Stimulated activated CD8-positive, alpha-beta memory T cell treated with anti-CD3 and anti-CD28 coated beads, Interleukin-15, amount 100 ng/mL, for 48 hours (primary cell): ENCODE data around the gene SEMA6D.

Source experiments
- DNase-seq, 2 donors: peaks; one replicate each; pipeline ENCODE4 v3.0.0-alpha.2; 2020; ENCODE audit warnings: low read depth in 2 of 2

Gene SEMA6D

DNA sequence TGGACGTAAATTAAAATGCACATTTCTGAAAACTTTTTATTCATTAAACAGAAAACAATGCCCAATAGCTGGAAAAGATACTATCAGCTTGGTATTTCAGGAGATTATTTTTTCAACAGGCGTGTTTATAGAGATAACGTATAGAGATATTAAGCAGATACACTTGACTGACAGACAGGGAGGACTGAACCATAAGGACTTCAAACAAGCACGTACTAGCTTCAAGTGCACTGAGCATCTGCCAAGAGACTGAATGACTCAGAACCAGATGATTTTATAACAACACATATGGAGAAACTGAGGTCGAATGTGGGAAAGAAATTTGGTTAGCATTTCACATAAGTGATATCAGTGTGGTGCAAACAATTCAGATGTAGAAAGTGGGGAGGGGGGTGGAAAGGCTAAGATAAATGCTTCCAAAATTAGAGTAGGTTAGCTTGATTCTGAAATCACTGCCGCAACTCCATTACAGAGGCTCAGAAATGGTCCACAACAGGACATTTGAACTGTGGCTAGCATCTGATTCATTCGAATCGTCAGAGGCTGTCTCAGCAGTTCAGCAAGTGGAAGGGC, 103.5 kb downstream of the SEMA6D start:
- no peak for DNase-seq

DNA sequence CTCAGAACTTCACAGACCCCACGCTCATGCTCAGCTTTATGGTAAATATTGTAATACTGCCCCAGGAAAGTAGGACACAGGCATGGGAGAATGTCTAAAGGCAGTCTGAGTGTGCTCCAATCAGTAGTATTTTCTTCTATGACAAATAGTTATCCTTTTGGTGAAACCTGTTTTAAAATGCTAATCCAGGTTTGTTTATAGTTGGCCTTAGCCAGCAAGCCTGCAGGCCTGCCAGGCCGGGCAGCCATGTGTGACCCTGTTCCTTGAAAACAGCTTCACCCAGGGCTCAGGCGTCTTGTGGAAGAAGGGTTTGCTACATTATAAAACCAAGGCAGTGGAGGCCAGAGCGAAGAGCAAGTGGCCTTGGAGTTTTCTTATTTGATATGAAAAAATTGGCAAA, 104.7 kb downstream of the SEMA6D start:
- no peak for DNase-seq
